ENCODE results near the gene PRKAR1B.

The PRKAR1B gene

GRCh38 chr7:739983-740942 is 13.2 kb upstream of the PRKAR1B start:
- DNase-seq, result no peak

GRCh38 chr7:739455-739982 is 12.4 kb upstream of the PRKAR1B start:
- DNase-seq, result no peak

GRCh38 chr7:738723-739454 is 11.8 kb upstream of the PRKAR1B start:
- DNase-seq, result no peak

GRCh38 chr7:738241-738640 is 11.2 kb upstream of the PRKAR1B start:
- DNase-seq, result no peak

GRCh38 chr7:734808-735207 is 7.7 kb upstream of the PRKAR1B start:
- DNase-seq, result no peak

GRCh38 chr7:734214-734613 is 7.1 kb upstream of the PRKAR1B start:
- DNase-seq, result no peak

- DNase-seq, result no peak
These were observed 5.5 kb upstream of the PRKAR1B start for GRCh38 chr7:732556-732955.

- DNase-seq, result peak; percentile 58
These were observed 5.0 kb upstream of the PRKAR1B start for GRCh38 chr7:732094-732541.

GRCh38 chr7:731440-732085 is 4.5 kb upstream of the PRKAR1B start:
- DNase-seq, result no peak

- DNase-seq, result no peak
These were observed 3.7 kb upstream of the PRKAR1B start for GRCh38 chr7:730501-731439.

GRCh38 chr7:729140-730000 is 2.3 kb upstream of the PRKAR1B start:
- DNase-seq, result no peak

- no peak for DNase-seq
These were observed 1.5 kb upstream of the PRKAR1B start for GRCh38 chr7:728602-729001.

GRCh38 chr7:727806-728460 is 852 bp upstream of the PRKAR1B start:
- DNase-seq, result no peak

- DNase-seq, result no peak
These were observed 302 bp downstream of the PRKAR1B start for GRCh38 chr7:726854-727103.

- peak; percentile 94 for DNase-seq
These were observed 812 bp downstream of the PRKAR1B start, which contains the start of gene DNAAF5 for GRCh38 chr7:726084-726853. Gene DNAAF5, plus strand, starts transcription at chr7:726699. Its CDS starts 22 bp downstream, at chr7:726721.

- peak; percentile 92 for DNase-seq
These were observed 1.7 kb downstream of the PRKAR1B start for GRCh38 chr7:725223-726005.

- DNase-seq, result no peak
These were observed 2.8 kb downstream of the PRKAR1B start for GRCh38 chr7:724298-724697.

GRCh38 chr7:723541-723940 is 3.5 kb downstream of the PRKAR1B start:
- no peak for DNase-seq

Data from hematopoietic multipotent progenitor cell treated with erythropoietin and hydrocortisone succinate and interleukin-3 and kit ligand, for 6 days (in vitro differentiated cells).